CD14-positive monocyte (primary cell): ENCODE data around the gene OR10D3. TPM values are rescaled to one million over a fixed set of nuclear protein-coding genes. Genes with fewer than 3 reads are reported as not detected.
A peak's percentile ranks its signal among the peaks of the same experiment; 100 is the strongest.

Experiments used
- DNase-seq, 3 donors: peaks; one replicate each; pipeline ENCODE4 v3.0.0-alpha.2; 2011 to 2022
- H2AFZ ChIP-seq: 2 replicates; pipeline ENCODE4 v1.6.0; 2012; ENCODE audit warnings: mild to moderate bottlenecking, low read depth, low read length, inconsistent platforms; ENCODE audit not compliant: insufficient read depth, poor library complexity, severe bottlenecking
- H3K27ac ChIP-seq, 2 donors: 1 replicate in 1 of 2; 2 replicates in 1 of 2; pipeline ENCODE4 v1.5.1; 2012 to 2013; ENCODE audit warnings: low read length in 2 of 2, control low read depth in 1 of 2, inconsistent platforms in 1 of 2, low read depth in 1 of 2, mild to moderate bottlenecking in 1 of 2
- H3K27me3 ChIP-seq, 2 donors: one replicate each; pipeline versions ENCODE4 v1.6.0 to v1.6.1; 2011 to 2013; ENCODE audit warnings: low read length in 2 of 2; ENCODE audit not compliant: control insufficient read depth in 2 of 2, insufficient read depth in 2 of 2
- H3K36me3 ChIP-seq, 2 donors: replicated peaks in 1 of 2; 1 replicate in 1 of 2; 2 replicates in 1 of 2; pipeline versions ENCODE4 v1.5.1 to v1.6.1; 2012 to 2013; ENCODE audit warnings: low read length in 2 of 2, control low read depth in 1 of 2, inconsistent platforms in 1 of 2, mild to moderate bottlenecking in 1 of 2; ENCODE audit not compliant: insufficient read depth in 2 of 2, control insufficient read depth in 1 of 2
- H3K4me1 ChIP-seq, 2 donors: 1 replicate in 1 of 2; 2 replicates in 1 of 2; pipeline versions ENCODE4 v1.5.1 to v1.6.1; 2012 to 2013; ENCODE audit warnings: low read length in 2 of 2, control low read depth in 1 of 2, inconsistent platforms in 1 of 2, mild to moderate bottlenecking in 1 of 2, moderate library complexity in 1 of 2; ENCODE audit not compliant: insufficient read depth in 2 of 2, control insufficient read depth in 1 of 2
- H3K4me2 ChIP-seq: replicated peaks from 2 replicates; pipeline ENCODE3; 2012; ENCODE audit warnings: low read length, moderate library complexity, mild to moderate bottlenecking; ENCODE audit not compliant: poor library complexity, severe bottlenecking; ENCODE audit errors: extremely low read depth
- H3K4me3 ChIP-seq, 3 experiments: fragments of 200-600 bp in 1 of 3; sonication (generic) in 1 of 3; replicated peaks in 1 of 3; 1 replicate in 2 of 3; 2 replicates in 1 of 3; pipeline ENCODE4 v1.5.1; 2011 to 2013; ENCODE audit warnings: low read length in 3 of 3, mild to moderate bottlenecking in 3 of 3, control low read depth in 2 of 3, low read depth in 2 of 3, inconsistent platforms in 1 of 3, moderate library complexity in 1 of 3
- H3K79me2 ChIP-seq: 2 replicates; pipeline ENCODE4 v1.6.0; 2012; ENCODE audit warnings: mild to moderate bottlenecking, control low read depth, inconsistent platforms, low read length, moderate library complexity; ENCODE audit not compliant: insufficient read depth
- H3K9ac ChIP-seq: 2 replicates; pipeline ENCODE4 v1.6.0; 2017; ENCODE audit warnings: low read length, mild to moderate bottlenecking; ENCODE audit not compliant: insufficient read depth, poor library complexity, severe bottlenecking
- H3K9me3 ChIP-seq, 2 donors: replicated peaks in 1 of 2; 1 replicate in 1 of 2; 2 replicates in 1 of 2; pipeline versions ENCODE4 v1.5.1 to v1.6.1; 2012 to 2013; ENCODE audit warnings: low read length in 2 of 2, control low read depth in 1 of 2; ENCODE audit not compliant: control insufficient read depth in 1 of 2, insufficient read depth in 1 of 2
- H4K20me1 ChIP-seq: 2 replicates; pipeline ENCODE4 v1.6.0; 2012; ENCODE audit warnings: mild to moderate bottlenecking, low read length, control low read depth, moderate library complexity; ENCODE audit not compliant: insufficient read depth
- H3K27ac Mint-ChIP-seq, 7 donors: one replicate each; pipeline ENCODE4 v1.8.0; 2020; ENCODE audit warnings: mild to moderate bottlenecking in 7 of 7, mixed read lengths in 7 of 7, moderate library complexity in 6 of 7, inconsistent platforms in 2 of 7
- H3K27me3 Mint-ChIP-seq, 3 donors: one replicate each; pipeline ENCODE4 v1.8.0; 2021 to 2022; ENCODE audit warnings: low read depth in 3 of 3, mild to moderate bottlenecking in 3 of 3, mixed read lengths in 3 of 3, moderate library complexity in 3 of 3, inconsistent platforms in 1 of 3
- H3K36me3 Mint-ChIP-seq, 2 donors: one replicate each; pipeline ENCODE4 v1.8.0; 2020; ENCODE audit warnings: mixed read lengths in 2 of 2, inconsistent platforms in 1 of 2, mild to moderate bottlenecking in 1 of 2
- H3K4me1 Mint-ChIP-seq: one replicate; pipeline ENCODE4 v1.8.0; 2020; ENCODE audit warnings: mild to moderate bottlenecking, mixed read lengths
- H3K4me3 Mint-ChIP-seq, 2 donors: one replicate each; pipeline ENCODE4 v1.8.0; 2020; ENCODE audit warnings: mild to moderate bottlenecking in 2 of 2, mixed read lengths in 2 of 2, moderate library complexity in 1 of 2
- H3K9me3 Mint-ChIP-seq, 7 donors: one replicate each; pipeline ENCODE4 v1.8.0; 2020 to 2022; ENCODE audit warnings: mixed read lengths in 7 of 7, mild to moderate bottlenecking in 6 of 7, moderate library complexity in 6 of 7, inconsistent platforms in 2 of 7
- CTCF ChIP-seq: fragments of 200-600 bp; IDR thresholded peaks from one replicate; pipeline ENCODE4 v1.8.0; 2022; ENCODE audit warnings: antibody characterized with exemption, mild to moderate bottlenecking
- WGBS: methylation state at CpG from one replicate; pipeline ENCODE4 v1.1.5; 2013; ENCODE audit warnings: missing lambda C conversion rate; ENCODE audit not compliant: insufficient coverage; 5-methylcytosine and 5-hydroxymethylcytosine counted together
- intact Hi-C, 2 donors: fragments of 100-400 bp; cut with micrococcal nuclease; formaldehyde crosslinking; loops; one replicate each; pipeline versions ENCODE4 v1.15.0 to v1.15.1; 2023
- polyA plus RNA-seq, 3 donors: library from polyadenylated mRNA; depleted of rRNA in 1 of 3; unstranded in 2 of 3; stranded (reverse) in 1 of 3; fragments of 300-500 nt in 2 of 3; fragments of >200 nt in 1 of 3; fragmentation: Illumina TruSeq in 2 of 3; gene quantifications; 1 replicate in 2 of 3; 2 replicates in 1 of 3; pipeline ENCODE4 v1.2.3, GENCODE V29; 2012 to 2021

The OR10D3 gene
- polyA plus RNA-seq, 3 donors: not detected

DNA sequence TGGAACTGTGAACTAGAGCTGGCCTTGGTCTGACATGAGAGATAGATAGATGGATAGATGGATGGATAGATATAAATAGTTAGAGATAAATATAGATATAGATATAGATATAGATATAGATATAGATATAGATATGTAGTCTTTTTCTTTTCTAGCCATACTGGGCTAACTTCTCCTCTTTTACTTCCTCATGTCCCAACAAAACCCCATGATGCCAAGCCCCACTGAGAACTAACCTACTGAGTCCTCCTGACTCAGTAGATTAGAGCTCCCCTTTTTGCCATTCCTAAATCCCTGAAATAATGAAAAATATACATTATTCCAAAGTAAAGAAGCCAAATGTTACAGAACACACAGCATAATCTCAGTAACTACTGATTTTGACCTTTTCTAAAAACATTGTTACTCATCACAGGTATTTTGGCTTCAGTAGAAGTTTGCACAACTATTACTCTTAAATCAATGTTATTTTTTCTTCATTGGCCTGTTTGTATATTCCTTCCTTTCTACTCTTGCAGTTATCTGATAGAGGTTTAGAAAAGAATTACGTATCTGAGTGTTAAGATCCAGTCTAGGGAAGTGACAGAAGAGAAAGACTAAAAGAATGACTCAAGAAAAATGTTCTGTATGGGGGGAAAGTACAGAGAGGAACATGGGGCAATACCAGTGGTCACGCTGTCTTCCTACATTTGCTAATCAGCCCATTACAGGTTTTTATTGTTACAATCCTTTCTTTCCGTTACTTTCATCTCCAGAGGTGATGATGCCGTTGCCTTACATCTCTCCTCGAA is 6.0 kb upstream of the OR10D3 start:
- Histone ChIP-seq H3K36me3 (no peaks in the 10 kb centered on the region), H3K79me2 (no peaks in the 10 kb centered on the region), H3K4me2 (no peak overlapping the region), H4K20me1 (no peaks in the 10 kb centered on the region), H3K4me3 (no peak overlapping the region), H3K27ac (peak overlapping the region in 1 of 2 donors; percentile 17), H3K9me3 (no peaks in the 10 kb centered on the region), H3K9ac (no peak overlapping the region), H3K4me1 (peaks cover 4 to 11% of the 10 kb centered on the region in 2 donors), H3K27me3 (no peaks in the 10 kb centered on the region), H2AFZ (no peak overlapping the region)
- Mint-ChIP-seq H3K4me1 (no peaks in the 10 kb centered on the region), H3K27ac (no peak overlapping the region), H3K27me3 (peaks cover 0 to 1% (median 0%) of the 10 kb centered on the region in 3 donors), H3K4me3 (no peak overlapping the region), H3K36me3 (no peaks in the 10 kb centered on the region), H3K9me3 (no peaks in the 10 kb centered on the region)
- no peak for TF ChIP-seq CTCF
- peak; percentile 41 to 88 (median 50) for DNase-seq
- intact Hi-C loops: no loop called here
- no CpG with 5 or more reads among the region's 5 CpGs for WGBS

DNA sequence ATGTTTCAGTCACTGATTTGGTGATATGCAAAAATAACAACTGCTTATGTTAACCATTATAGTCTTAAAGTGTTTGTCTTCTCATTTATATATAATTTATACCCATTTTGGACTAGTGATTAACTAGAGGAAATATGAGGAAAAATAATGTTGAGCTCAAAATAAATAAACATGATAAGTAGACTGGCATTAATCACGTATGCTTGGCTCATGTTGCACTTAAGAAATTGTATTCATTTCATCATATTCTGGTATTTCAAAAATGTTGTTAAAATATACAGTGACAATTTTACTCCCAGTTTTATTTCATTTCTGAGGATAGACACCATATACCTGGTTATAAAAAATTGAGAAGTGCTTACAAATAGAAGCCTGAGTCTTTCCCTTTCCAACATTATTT is 3.8 kb upstream of the OR10D3 start:
- no peaks in the 10 kb centered on the region for H3K36me3 ChIP-seq
- no peak overlapping the region for H3K4me3 Mint-ChIP-seq
- no peaks in the 10 kb centered on the region for H3K9me3 Mint-ChIP-seq
- H3K9me3 ChIP-seq: no peaks in the 10 kb centered on the region
- no peaks in the 10 kb centered on the region for H3K4me1 Mint-ChIP-seq
- H3K36me3 Mint-ChIP-seq: no peaks in the 10 kb centered on the region
- peaks cover 0 to 1% (median 0%) of the 10 kb centered on the region in 3 donors for H3K27me3 Mint-ChIP-seq
- H3K79me2 ChIP-seq: no peaks in the 10 kb centered on the region
- no peaks in the 10 kb centered on the region for H4K20me1 ChIP-seq
- H3K27ac Mint-ChIP-seq: no peak overlapping the region
- WGBS: no CpG with 5 or more reads among the region's 1 CpG
- no peak overlapping the region for H3K4me2 ChIP-seq
- DNase-seq: no peak
- intact Hi-C loops: no loop called here
- no peak overlapping the region for H3K27ac ChIP-seq
- TF ChIP-seq CTCF: no peak
- no peak overlapping the region for H3K4me3 ChIP-seq
- H3K9ac ChIP-seq: no peak overlapping the region
- H3K4me1 ChIP-seq: peaks cover 4 to 11% of the 10 kb centered on the region in 2 donors
- no peaks in the 10 kb centered on the region for H3K27me3 ChIP-seq
- H2AFZ ChIP-seq: no peak overlapping the region
